Pulmonary artery endothelial cell (primary cell): ENCODE measurements around the gene NLRP10. TPM values are rescaled to one million over a fixed set of nuclear protein-coding genes. Genes with fewer than 3 reads are reported as not detected.

Experiments
- total RNA-seq: library from RNA; depleted of rRNA; stranded (reverse); fragments of >200 nt; gene quantifications from 2 replicates; pipeline ENCODE4 v1.2.3, GENCODE V29; 2014

NLRP10 gene
- total RNA-seq, 1 donor from 2014 or later, result under 0.01 TPM

Other genes starting within 250 kb of the NLRP10 start
- gene OR5P2, start 168.5 kb downstream of the NLRP10 start, total RNA-seq, result not detected in 2 replicates
- gene OR5P3, start 134.6 kb downstream of the NLRP10 start, total RNA-seq, result not detected in 2 replicates
- gene OR10A6, start 34.2 kb downstream of the NLRP10 start, total RNA-seq, result not detected in 2 replicates
- gene OR10A3, start 23.7 kb downstream of the NLRP10 start, total RNA-seq, result not detected in 2 replicates
- 327 and 354 TPM in 2 replicates for gene EIF3F, start 21.9 kb upstream of the NLRP10 start, total RNA-seq
- 1.3 and 1.8 TPM in 2 replicates for gene TUB, start 115.8 kb upstream of the NLRP10 start, total RNA-seq
- under 0.01 TPM in 1 of 2 replicates, not detected in the other for gene RIC3, start 203.6 kb upstream of the NLRP10 start, total RNA-seq